Right lobe of liver (tissue), 6 donors: ENCODE data around the gene ANKRD13D. TPM values are rescaled to one million over a fixed set of nuclear protein-coding genes. Genes with fewer than 3 reads are reported as not detected.
A peak's percentile ranks its signal among the peaks of the same experiment; 100 is the strongest.

Experiments used
- ATAC-seq, 4 donors: fragments of 200-7000 bp; cut with Tn5 transposase; one replicate each; pipeline ENCODE4 v1.9.1; 2020; ENCODE audit warnings: mild to moderate bottlenecking in 4 of 4, moderate library complexity in 4 of 4
- DNase-seq, 3 donors: peaks; one replicate each; pipeline ENCODE4 v3.0.0-alpha.2; 2020
- H3K27ac ChIP-seq, 3 donors: fragments of 200-600 bp; one replicate each; pipeline ENCODE4 v1.8.0; 2022
- H3K27me3 ChIP-seq, 2 donors: fragments of 200-600 bp; one replicate each; pipeline ENCODE4 v1.8.0; 2022
- H3K36me3 ChIP-seq, 4 donors: fragments of 200-600 bp; sonication (generic) in 1 of 4; one replicate each; pipeline versions ENCODE4 v1.5.1 to v1.8.0; 2017 to 2022; ENCODE audit warnings: control low read depth in 1 of 4
- H3K4me1 ChIP-seq, 4 donors: fragments of 200-600 bp; sonication (generic) in 1 of 4; one replicate each; pipeline versions ENCODE4 v1.5.1 to v1.8.0; 2017 to 2022; ENCODE audit warnings: control low read depth in 1 of 4
- H3K4me3 ChIP-seq, 3 donors: fragments of 200-600 bp; one replicate each; pipeline ENCODE4 v1.8.0; 2022
- H3K9me3 ChIP-seq, 4 donors: fragments of 200-600 bp; sonication (generic) in 1 of 4; one replicate each; pipeline versions ENCODE4 v1.5.1 to v1.8.0; 2017 to 2022; ENCODE audit warnings: control low read depth in 1 of 4
- POLR2A ChIP-seq: fragments of 450-650 bp; IDR thresholded peaks from one replicate; pipeline ENCODE4 v1.6.1; 2017; ENCODE audit warnings: antibody characterized with exemption, mild to moderate bottlenecking
- WGBS: methylation state at CpG from one replicate; pipeline ENCODE4 v1.1.6; 2018; ENCODE audit warnings: low coverage, low lambda C conversion rate; ENCODE audit not compliant: insufficient coverage; ENCODE audit errors: missing lambda C conversion rate; 5-methylcytosine and 5-hydroxymethylcytosine counted together
- intact Hi-C, 2 donors: fragments of 100-400 bp; cut with DNase I; formaldehyde crosslinking; loops; one replicate each; pipeline versions ENCODE4 v1.11.2 to v1.14.1; 2022
- total RNA-seq, 6 experiments: library from RNA; depleted of rRNA in 2 of 6; stranded (reverse); fragments of >200 nt in 2 of 6; fragmentation: NEBNext Ultra II Directional in 3 of 6; extraction: Animal tissue kit (Norgen Biotek cat#: 25700) in 3 of 6; gene quantifications; one replicate each; pipeline versions ENCODE4 v1.1.0 to v1.2.4, GENCODE V29; 2016 to 2023
- TF ChIP-seq, protein P1 (sequence below), 4 donors: fragments of 200-600 bp in 3 of 4; fragments of 450-650 bp in 1 of 4; IDR thresholded peaks; one replicate each; pipeline versions ENCODE4 v1.5.1 to v1.8.0; 2016 to 2022; ENCODE audit warnings: antibody characterized with exemption in 4 of 4, mild to moderate bottlenecking in 2 of 4
- donor health status: DM: no; HTN: yes; CAD: no.
- donor health status: DM: no; HTN: no; CAD: no.
- donor health status: DM: no; HTN: no; CAD: no.
- donor health status: DM: no; HTN: yes; CAD: no.
- donor health status: DM: no; HTN: yes; CAD: no.

The ANKRD13D gene
- total RNA-seq, 6 experiments from 2014 or later: 7.7 to 14.1 (median 10.4) TPM

DNA sequence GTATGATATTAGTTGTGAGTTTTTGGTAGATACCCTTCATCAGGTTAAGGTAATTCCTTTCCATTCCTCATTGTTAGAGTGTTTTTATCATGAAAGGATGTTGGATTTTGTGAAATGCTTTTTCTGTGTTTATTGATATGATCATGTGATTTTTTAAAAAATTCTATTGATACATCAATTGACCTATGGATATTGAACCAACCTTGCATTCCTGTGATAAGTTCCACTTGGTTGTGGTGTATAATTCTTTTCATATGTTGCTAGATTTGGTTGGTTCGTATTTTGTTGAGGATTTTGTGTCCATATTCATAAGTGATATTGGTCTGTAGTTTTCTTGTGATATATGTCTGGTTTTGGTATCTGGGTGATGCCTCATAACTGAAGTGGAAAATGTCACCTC, 6.7 kb downstream of the ANKRD13D start:
- Histone ChIP-seq H3K36me3 (peaks cover 0 to 10% (median 3%) of the 10 kb centered on the region in 4 donors), H3K9me3 (no peaks in the 10 kb centered on the region), H3K4me1 (no peaks in the 10 kb centered on the region), H3K27me3 (no peaks in the 10 kb centered on the region), H3K4me3 (no peak overlapping the region), H3K27ac (no peak overlapping the region)
- WGBS: 83% methylated on average over 1 of the region's 1 CpG
- TF ChIP-seq, protein P1, sequence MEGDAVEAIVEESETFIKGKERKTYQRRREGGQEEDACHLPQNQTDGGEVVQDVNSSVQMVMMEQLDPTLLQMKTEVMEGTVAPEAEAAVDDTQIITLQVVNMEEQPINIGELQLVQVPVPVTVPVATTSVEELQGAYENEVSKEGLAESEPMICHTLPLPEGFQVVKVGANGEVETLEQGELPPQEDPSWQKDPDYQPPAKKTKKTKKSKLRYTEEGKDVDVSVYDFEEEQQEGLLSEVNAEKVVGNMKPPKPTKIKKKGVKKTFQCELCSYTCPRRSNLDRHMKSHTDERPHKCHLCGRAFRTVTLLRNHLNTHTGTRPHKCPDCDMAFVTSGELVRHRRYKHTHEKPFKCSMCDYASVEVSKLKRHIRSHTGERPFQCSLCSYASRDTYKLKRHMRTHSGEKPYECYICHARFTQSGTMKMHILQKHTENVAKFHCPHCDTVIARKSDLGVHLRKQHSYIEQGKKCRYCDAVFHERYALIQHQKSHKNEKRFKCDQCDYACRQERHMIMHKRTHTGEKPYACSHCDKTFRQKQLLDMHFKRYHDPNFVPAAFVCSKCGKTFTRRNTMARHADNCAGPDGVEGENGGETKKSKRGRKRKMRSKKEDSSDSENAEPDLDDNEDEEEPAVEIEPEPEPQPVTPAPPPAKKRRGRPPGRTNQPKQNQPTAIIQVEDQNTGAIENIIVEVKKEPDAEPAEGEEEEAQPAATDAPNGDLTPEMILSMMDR (IDR thresholded peaks at IDR 0.05): no peak
- TF ChIP-seq POLR2A: no peak
- DNase-seq: no peak
- no peak for ATAC-seq
- intact Hi-C loops: no loop called here

DNA sequence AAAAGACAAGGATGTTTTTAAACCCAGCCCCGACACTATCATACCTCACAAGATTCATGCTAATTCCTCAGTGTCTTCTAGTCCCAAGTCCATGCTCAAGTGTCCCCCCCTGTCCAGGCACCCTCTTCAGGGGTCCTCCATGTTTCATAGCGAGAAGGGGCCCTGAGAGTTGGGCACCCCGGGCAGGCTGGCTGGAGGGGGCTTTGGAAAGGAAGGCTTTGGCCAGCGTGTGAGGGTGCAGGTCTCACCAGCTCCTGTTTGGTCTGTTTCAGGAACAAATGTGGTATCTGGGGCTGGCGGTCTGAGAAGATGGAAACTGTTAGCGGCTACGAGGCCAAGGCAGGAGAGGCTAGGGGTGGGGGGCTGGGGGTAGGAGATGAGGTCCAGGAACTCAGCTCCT, 9.7 kb downstream of the ANKRD13D start:
- no peak for TF ChIP-seq POLR2A
- H3K36me3 ChIP-seq: peaks cover 0 to 11% (median 3%) of the 10 kb centered on the region in 4 donors
- H3K4me1 ChIP-seq: peaks cover 0 to 14% (median 5%) of the 10 kb centered on the region in 4 donors
- no peak overlapping the region for H3K4me3 ChIP-seq
- H3K9me3 ChIP-seq: no peaks in the 10 kb centered on the region
- H3K27me3 ChIP-seq: no peaks in the 10 kb centered on the region
- no peak for ATAC-seq
- no peak overlapping the region for H3K27ac ChIP-seq
- 95% methylated on average over 5 of the region's 7 CpGs for WGBS
- intact Hi-C loops: no loop called here
- DNase-seq: peak in 1 of 3 donors; percentile 40

DNA sequence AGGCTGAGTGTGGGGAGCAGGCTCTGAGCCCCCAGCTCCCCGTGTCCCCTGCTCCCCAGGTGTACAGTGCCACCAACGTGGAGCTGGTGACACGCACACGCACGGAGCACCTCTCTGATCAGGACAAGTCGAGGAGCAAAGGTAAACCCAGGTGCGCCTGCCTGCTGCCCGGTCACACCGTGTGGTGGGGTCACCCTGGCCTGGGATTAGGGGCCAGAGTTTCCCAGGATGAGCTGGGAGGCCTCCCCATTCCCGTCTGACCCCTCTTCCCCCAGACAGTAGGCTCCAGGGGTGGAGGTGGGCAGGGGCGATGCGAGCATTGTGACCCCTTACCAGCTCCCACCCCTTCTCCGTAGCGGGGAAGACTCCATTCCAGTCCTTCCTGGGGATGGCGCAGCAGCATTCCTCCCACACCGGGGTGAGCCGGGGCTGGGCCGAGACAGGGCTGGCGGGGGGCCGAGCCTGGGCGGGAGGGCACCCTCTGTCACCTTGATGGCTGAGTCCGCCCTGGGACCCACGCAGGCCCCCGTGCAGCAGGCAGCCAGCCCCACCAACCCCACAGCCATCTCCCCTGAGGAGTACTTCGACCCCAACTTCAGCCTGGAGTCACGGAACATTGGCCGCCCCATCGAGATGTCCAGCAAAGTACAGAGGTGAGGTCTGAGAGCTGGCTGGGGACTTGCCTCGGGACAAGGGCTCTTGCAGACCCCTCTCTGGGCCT, 10.5 kb downstream of the ANKRD13D start:
- no peak for ATAC-seq
- H3K27me3 ChIP-seq: no peaks in the 10 kb centered on the region
- H3K4me1 ChIP-seq: peaks cover 0 to 21% (median 8%) of the 10 kb centered on the region in 4 donors
- DNase-seq: peak in 1 of 3 donors; percentile 46
- H3K9me3 ChIP-seq: no peaks in the 10 kb centered on the region
- H3K36me3 ChIP-seq: peaks cover 0 to 11% (median 3%) of the 10 kb centered on the region in 4 donors
- intact Hi-C loops: no loop called here
- H3K4me3 ChIP-seq: no peak overlapping the region
- TF ChIP-seq, protein P1 (IDR thresholded peaks at IDR 0.05): no peak
- TF ChIP-seq POLR2A: no peak
- no peak overlapping the region for H3K27ac ChIP-seq
- no CpG with 5 or more reads among the region's 29 CpGs for WGBS

DNA sequence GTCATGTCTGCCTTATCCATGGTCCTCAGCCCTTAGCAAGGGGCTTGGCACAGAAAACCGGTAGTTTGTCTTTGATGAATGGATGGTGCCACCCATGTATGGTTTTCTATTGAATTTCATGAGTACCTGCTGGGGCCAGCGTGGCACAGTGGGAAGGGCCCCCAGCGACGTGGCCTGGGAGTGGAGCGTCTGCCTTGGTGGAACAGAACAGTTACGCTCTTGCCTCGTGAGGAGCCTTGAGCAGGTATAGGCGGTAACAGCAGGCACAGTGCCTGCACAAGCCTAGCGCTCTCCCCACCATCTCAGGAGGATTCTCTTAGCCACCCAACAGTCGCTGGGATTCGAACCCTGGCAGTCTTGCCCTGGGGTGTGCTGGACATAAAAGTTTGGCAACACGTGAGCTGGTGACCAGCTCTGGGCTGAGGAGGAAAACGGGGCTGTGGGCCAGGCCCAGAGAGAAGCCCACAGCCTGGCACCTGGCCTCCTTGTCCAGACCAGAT, 11.2 kb downstream of the ANKRD13D start:
- intact Hi-C loops: no loop called here
- Histone ChIP-seq H3K9me3 (no peaks in the 10 kb centered on the region), H3K27me3 (no peaks in the 10 kb centered on the region), H3K36me3 (peaks cover 0 to 11% (median 3%) of the 10 kb centered on the region in 4 donors), H3K4me3 (no peak overlapping the region), H3K4me1 (peaks cover 0 to 22% (median 8%) of the 10 kb centered on the region in 4 donors), H3K27ac (no peak overlapping the region)
- no peak for ATAC-seq
- 95% methylated on average over 8 of the region's 13 CpGs for WGBS
- DNase-seq: peak in 1 of 3 donors; percentile 36
- TF ChIP-seq, protein P1 (IDR thresholded peaks at IDR 0.05): no peak
- no peak for TF ChIP-seq POLR2A

DNA sequence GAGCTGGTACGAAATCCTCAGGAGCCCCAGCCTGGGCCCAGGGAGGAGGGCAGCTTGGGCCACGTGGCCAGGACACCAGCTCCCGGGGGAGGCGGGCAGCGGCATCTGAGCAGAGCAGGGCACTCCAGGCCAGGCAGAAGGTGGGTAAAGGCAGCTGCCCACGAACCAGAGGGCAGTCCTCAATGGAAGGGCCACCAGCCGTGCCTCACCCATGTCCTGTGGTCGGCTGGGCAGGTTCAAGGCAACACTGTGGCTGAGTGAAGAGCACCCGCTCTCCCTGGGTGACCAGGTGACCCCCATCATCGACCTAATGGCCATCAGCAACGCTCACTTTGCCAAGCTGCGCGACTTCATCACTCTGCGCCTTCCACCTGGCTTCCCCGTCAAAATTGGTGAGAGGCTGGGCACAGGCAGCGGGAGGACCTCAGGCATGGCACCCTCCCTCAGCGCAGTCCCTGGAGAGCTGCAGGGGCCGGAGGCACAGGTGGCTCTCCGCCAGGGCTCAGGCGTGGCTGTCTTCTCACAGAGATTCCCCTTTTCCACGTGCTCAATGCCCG, 11.7 kb downstream of the ANKRD13D start:
- TF ChIP-seq, protein P1 (IDR thresholded peaks at IDR 0.05): no peak
- no peak for TF ChIP-seq POLR2A
- no CpG with 5 or more reads among the region's 22 CpGs for WGBS
- peaks cover 0 to 11% (median 3%) of the 10 kb centered on the region in 4 donors for H3K36me3 ChIP-seq
- intact Hi-C loops: no loop called here
- H3K9me3 ChIP-seq: no peaks in the 10 kb centered on the region
- no peak overlapping the region for H3K4me3 ChIP-seq
- peak in 2 of 3 donors; percentile 25 to 42 for DNase-seq
- H3K4me1 ChIP-seq: peaks cover 0 to 22% (median 8%) of the 10 kb centered on the region in 4 donors
- ATAC-seq: no peak
- no peak overlapping the region for H3K27ac ChIP-seq
- no peaks in the 10 kb centered on the region for H3K27me3 ChIP-seq
